HuH-7 (cell line): ENCODE data around the gene RPP30.
A peak's percentile ranks its signal among the peaks of the same experiment; 100 is the strongest.

Experiments
- DNase-seq: peaks from one replicate; pipeline ENCODE4 v3.0.0; 2011; ENCODE audit warnings: low spot score

The RPP30 gene

GRCh38 chr10:90871766-90872647 lies at the start of gene RPP30:
RPP30 (plus strand) TSS chr10:90871974; CDS start chr10:90871987, 13 bp downstream.
- peak; percentile 67 for DNase-seq

GRCh38 chr10:90822508-90822907 lies 49.3 kb upstream of the RPP30 start:
- DNase-seq = no peak

GRCh38 chr10:90832111-90832510 lies 39.7 kb upstream of the RPP30 start:
- no peak for DNase-seq

GRCh38 chr10:90834326-90834725 lies 37.4 kb upstream of the RPP30 start:
- no peak for DNase-seq

GRCh38 chr10:90837486-90837885 lies 34.3 kb upstream of the RPP30 start:
- DNase-seq = no peak

- DNase-seq = no peak
These were observed 29.0 kb upstream of the RPP30 start for GRCh38 chr10:90842725-90843124.

GRCh38 chr10:90845726-90846125 lies 26.0 kb upstream of the RPP30 start:
- no peak for DNase-seq

GRCh38 chr10:90846746-90847145 lies 25.0 kb upstream of the RPP30 start:
- DNase-seq = no peak

- DNase-seq = no peak
These were observed 24.3 kb upstream of the RPP30 start for GRCh38 chr10:90847436-90847835.

GRCh38 chr10:90849956-90850749 lies 21.6 kb upstream of the RPP30 start:
- DNase-seq = no peak

GRCh38 chr10:90855126-90855525 lies 16.6 kb upstream of the RPP30 start:
- DNase-seq = no peak

- DNase-seq = no peak
These were observed 15.5 kb upstream of the RPP30 start for GRCh38 chr10:90856261-90856660.

GRCh38 chr10:90856964-90857634 lies 14.7 kb upstream of the RPP30 start:
- DNase-seq = no peak

GRCh38 chr10:90857635-90858460 lies 13.9 kb upstream of the RPP30 start, which contains the start of gene HTR7:
HTR7 (minus strand) TSS chr10:90858039; CDS start chr10:90857671, 368 bp downstream.
- DNase-seq = peak; percentile 73

GRCh38 chr10:90858461-90858968 lies 13.3 kb upstream of the RPP30 start:
- no peak for DNase-seq

- no peak for DNase-seq
These were observed 12.4 kb upstream of the RPP30 start for GRCh38 chr10:90859321-90859751.

GRCh38 chr10:90860790-90861189 lies 11.0 kb upstream of the RPP30 start:
- no peak for DNase-seq

- peak; percentile 36 for DNase-seq
These were observed 8.8 kb upstream of the RPP30 start for GRCh38 chr10:90862908-90863514.

- DNase-seq = no peak
These were observed 6.4 kb upstream of the RPP30 start for GRCh38 chr10:90865401-90865800.

- DNase-seq = no peak
These were observed 5.7 kb upstream of the RPP30 start for GRCh38 chr10:90866050-90866598.
